GM19328 (cell line): ENCODE data around the gene OMD.

Source experiments
- ATAC-seq: cut with Tn5 transposase; IDR thresholded peaks from one replicate; pipeline ENCODE4 v1.9.1; 2021; ENCODE audit warnings: mild to moderate bottlenecking, moderate library complexity; ENCODE audit not compliant: unreplicated experiment

Gene OMD, protein sequence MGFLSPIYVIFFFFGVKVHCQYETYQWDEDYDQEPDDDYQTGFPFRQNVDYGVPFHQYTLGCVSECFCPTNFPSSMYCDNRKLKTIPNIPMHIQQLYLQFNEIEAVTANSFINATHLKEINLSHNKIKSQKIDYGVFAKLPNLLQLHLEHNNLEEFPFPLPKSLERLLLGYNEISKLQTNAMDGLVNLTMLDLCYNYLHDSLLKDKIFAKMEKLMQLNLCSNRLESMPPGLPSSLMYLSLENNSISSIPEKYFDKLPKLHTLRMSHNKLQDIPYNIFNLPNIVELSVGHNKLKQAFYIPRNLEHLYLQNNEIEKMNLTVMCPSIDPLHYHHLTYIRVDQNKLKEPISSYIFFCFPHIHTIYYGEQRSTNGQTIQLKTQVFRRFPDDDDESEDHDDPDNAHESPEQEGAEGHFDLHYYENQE

DNA sequence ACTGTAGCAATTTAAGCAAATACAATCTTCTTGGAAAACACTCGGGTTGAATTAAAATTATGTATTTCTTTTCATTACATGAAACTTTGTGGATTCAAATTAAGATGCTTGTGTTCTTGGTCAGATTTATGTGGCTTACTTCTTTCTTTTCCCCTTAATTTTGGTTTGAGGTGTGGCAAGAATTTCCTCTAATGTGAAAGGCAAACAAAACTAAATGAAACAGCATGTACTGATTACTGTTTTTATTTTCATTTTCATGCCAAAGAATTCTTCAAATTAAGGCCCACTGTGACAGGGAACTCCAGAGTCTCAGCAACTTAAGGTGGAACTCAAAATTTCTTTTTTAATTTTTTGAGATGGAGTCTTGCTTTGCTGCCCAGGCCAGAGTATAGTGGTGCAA is at the start of gene OMD:
Gene OMD (minus strand): TSS at position 132 of the 400 bp plus-strand sequence. CDS start 6,913 bp downstream, outside the sequence.
- no peak for ATAC-seq

DNA sequence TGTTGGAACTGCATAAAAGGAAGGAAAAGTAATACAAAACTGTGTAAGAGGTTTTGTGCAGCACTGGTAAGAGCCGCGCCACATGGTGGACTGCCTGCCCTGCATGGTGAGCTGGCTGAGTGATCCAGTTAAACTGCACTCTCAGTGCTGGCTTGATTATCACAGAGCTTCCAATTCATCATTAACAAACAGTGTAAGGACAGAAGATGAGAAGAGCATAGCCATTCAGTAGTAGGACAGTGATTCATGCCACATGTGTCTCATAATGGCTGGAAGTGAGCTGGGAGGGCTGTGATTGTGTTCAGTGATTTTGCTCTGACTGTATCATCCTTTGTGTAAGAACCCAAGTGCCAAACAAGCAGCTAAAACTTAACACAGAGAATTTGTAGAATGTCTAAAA is 43.9 kb upstream of the OMD start:
- ATAC-seq, result no peak

DNA sequence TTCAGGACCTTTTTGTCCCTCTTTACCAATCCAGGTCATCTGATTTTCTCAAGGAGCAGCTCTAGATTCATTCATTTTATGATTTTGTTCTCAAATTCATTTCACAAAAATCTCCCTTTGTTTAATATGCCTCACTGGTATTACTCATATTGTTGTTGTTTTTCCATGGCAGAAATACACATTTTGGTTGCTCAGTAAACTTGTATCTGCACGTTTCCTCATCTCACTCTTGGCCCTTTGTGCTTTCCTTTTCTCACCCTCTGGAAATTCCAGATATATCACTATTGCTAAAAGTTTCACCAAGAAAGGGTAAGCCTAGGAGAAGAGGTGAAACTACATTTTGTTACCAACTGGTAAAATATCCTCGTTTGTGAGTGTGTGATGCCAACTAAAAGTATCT is 43.2 kb upstream of the OMD start:
- ATAC-seq, result no peak

DNA sequence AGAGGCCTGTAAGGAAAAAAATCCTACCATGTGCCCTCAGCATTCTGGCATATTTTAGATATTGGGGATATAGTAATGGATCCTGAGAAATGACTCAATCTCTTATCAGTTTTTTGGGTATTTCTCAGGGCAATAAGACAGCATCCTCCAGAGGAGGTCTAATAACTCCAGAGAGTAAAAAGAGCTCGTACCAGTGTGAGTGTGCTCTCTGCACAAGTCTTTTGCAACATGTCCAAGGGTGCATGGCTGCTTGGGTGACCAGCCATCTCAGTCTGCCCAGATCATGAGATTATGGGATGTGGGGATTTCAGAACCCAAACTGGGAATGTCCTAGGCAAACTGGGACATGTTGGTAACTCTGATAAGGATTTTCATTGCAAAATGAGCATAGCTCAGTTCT is 42.8 kb upstream of the OMD start:
- no peak for ATAC-seq

DNA sequence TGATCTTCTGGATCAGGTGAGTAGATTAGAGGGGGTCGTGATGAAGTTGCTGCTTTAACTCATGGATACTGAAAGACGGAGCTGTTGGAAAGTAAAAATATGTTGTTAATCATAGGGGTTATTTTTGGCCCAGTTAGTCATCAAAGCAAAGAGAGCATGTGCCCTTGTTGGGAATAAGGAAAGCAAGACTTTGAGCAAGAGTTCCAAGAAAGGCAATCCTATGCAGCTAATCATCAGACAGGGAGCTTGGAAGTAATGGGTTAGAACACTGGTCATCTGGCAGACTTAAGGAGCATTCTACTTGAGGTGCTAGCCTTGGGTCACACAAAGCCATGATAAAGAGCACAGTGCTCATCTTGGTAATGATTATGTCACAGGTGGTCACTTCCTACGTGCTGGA is 39.7 kb upstream of the OMD start:
- no peak for ATAC-seq

DNA sequence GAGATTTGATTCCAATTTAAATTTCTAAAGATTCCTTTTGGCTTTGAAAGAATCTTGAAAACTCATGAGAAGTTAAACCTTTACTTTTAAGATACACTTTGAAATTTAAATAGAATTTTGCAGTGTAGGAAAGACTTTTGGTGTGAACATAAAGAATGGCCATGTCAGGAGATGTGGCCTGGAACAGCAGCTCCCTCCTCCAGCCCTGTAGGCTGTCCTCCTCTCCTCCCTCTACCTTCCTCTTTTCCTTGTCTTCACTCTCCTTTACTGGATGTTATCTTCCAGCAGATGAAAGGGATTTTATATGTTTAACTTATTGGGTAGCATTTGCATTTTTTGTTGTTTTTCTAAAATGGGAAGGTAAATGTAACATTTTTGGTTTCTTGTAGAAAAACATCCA is 39.1 kb upstream of the OMD start:
- no peak for ATAC-seq

DNA sequence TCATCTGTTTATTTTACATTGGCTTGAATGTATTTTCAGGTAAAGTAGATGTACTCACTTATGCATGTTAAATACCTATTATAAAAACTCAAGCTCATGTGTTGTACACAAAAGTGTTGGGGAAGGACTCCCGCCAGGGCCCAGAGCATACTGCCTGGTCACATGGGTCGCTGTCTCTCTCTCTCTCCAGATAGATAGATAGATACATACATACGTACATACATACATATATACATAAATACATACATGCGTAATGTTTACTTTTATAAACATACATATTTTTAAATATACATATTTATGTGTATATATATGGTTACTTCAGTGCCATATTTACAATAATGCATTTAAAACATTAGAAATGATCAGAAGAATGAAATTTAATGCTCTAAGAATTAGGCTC is 33.3 kb upstream of the OMD start:
- no peak for ATAC-seq

DNA sequence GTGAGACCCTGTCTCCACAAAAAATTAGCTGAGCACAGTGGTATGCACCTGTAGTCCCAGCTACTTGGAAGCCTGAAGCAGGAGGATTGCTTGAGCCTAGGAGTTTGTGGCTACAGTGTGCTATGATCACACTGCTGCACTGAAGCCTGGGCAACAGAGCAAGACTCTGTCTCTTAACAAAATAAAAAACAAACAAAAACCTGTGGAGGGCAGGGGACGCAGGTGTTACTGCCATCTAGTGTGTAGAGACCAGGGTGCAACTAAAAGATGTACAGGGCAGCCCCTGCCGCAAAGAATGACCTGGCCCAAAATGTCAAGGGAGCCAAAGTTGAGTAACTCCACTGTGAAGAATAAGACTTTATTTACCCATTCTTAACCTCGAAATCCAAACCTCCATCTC is 30.9 kb upstream of the OMD start:
- ATAC-seq, result no peak

DNA sequence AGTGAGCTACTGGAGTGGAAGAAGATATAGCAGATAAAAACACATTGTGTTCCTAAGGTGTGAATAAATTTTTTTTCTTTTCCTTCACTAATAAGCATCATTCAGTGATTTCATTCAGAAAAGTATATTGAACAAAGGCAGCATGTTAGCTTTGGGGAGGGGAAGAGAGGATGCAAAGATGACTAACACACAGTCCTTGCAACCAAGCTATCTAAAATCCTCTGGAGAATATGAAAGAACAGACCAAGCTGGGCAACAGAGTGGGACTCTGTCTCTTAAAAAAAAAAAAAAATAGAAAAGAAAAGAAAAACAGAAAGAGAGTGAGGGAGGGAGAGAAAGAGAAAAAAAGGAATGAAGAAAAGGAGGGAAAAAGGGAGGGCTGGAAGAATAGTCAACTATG is 22.3 kb upstream of the OMD start:
- ATAC-seq, result no peak

DNA sequence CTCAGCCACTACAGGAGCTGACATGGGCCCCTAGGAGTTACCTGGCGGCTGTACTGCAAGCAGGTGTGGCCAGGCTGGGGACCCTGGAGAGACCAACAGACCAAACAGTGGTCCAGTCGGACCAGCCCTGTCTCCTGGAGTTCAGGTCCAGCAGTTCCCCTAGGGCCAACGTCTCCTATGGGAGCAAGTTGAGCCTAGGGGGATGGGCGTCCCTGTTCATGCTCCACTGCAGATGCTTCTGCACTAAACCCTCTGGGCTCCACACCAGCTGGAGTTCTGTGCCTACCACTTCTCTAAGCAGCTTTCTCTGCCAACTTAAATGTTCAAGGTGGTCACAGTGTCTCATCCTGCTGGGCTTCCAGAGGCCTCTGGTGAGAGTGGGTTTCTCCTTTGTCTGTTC is 20.6 kb upstream of the OMD start:
- ATAC-seq, result no peak

DNA sequence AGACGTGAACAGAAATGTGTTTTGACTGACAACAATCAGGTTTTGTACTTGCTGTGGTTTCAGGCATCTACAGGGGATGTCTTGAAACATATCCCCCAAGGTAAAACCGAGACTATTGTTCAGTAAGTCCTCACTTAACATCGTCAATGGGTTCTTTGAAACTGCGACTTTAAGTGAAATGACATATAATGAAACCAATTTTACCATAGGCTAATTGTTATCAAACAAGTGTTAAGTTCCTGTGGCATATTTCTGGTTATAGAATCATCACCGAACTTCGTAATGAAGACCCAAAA is 16.4 kb upstream of the OMD start:
- no peak for ATAC-seq

DNA sequence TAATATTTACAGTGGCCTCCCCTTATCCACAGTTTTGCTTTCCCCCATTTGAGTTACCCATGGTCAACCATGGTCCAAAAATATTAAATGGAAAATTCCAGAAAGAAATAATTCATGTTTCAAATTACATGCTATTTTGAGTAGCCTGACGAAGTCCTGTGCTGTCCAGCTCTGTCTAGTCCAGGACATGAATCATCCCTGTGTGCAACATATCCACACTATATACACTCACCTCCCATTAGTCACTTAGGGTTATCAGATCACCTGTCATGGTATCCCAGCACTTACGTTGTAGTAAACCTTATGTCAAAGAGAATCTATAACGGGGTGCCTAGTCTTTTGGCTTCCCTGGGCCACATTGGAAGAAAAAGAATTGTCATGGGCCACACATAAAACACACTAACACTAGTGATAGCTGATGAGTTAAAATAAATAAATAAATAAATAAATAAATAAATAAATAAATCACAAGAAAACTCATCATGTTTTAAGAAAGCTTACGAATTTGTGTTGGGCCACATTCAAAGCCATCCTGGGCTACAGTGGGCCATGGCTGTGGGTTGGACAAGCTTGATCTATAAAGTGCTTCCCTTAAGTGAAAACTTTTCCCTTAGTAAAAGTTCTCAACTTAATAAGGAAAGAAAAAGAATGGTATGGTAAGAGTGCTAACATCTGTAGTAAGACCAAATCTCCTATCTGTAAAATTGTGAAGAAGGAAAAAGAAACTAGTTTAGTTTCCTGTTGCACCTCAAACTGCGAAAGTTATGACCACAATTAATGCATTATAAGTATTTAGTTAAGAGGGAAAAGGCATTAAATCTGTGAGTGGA is 15.9 kb upstream of the OMD start:
- no peak for ATAC-seq

DNA sequence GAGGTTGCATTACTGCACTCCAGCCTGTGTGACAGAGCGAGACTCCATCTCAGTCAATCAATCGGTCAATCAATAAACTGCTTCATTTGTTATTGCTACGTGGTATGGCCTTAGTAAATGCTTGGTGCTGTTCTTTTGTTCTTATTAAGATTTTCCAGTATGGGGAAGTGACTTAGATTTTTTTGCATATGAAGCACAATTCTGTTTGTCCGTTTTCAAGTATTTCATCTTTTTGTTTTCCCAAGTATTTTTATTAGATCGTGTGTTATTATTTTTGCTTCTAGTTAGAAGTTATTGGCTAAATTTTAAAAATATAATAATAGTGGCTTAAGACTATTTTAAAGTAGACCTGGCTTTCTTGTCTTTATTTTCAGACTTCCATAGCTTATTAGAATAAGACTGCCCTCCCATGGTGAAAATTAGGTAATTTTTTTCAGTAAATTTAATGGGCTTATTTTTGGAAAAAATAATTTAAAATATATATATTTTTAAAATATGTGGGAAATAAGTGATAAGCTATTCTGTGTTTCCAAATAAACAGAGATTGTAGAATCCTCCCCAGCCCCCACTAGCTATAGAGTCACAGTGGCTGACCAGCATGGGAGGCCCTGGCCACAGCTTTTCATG is 14.7 kb upstream of the OMD start:
- ATAC-seq, result no peak

DNA sequence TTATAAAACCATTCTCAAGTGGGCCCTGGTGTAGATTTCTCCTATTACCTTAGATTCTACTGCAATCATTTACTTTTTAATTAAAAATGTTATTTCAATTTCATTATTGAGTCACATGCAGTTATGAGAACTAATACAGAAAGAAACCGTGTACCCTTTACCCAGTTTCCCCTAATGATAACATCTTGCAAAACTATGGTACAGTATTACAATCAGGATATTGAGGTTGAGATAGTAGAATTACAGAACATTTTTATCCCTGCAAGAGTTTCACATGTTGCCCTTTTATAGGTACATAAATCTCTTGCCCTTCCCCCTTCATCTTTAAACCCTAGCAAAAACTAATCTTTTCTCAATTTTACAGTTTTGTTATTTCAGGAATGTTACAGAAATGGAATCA is 11.0 kb upstream of the OMD start:
- no peak for ATAC-seq

DNA sequence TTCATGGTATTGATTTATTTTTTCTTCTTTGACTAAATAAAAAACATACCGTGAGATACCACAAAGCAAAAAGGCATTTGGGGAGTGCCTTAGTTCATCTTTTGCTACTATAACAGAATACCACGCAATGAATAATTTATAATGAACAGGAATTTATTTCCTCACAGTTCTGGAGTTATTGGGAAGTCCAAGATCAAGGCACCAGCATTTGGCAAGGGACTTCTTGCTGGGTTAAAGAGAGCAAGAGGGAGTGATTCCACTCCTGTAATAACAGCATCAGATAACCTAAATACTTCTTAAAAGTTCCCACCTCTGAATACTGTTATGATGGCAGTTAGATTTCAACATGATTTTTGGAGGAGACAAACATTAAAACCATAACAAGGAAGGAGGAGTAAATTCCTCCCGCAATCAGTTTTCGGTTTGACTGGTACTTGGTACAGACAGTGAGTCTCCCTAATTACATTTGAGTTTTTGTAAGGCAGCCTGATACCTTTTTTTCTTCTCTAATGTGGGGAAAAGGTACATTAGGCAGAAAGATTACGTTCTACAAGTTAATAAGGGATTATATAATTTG is 8.8 kb upstream of the OMD start:
- no peak for ATAC-seq

DNA sequence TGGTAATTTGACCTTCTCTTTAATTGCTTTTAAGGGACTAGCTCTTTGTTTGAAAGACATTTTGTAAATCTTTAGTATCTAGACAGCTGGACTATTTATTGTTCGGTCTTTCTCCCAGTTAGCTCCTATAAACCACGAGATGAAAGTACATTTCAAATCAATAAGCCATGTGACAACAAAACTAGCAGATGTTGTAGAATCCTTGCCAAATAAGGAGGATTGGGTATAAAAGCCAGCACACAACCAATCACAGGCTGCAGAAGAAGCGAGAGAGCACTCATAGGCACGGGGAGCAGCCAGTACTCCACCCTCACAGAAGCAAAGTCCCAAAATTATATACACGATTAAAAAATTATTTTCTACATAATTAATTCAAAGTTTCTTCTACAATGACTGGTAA is 8.1 kb upstream of the OMD start:
- ATAC-seq, result no peak

DNA sequence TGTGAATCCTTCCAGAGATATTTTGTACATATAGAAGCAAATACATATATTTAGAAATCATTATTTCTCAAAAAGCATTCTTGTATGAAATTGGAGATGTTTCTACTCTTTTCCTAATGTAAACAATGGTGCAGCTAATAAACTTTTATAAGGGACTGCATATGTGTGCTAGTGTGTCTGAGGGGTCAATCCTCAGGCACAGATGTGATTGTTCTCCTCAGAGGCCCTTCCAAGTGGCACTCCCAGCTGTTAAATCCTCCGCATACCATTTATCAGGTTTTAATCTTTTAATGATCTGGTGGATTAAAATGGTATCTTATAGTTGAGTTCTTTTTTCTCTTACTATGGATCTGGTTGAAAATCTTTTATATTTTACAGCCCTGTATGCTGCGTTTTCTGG is 5.6 kb upstream of the OMD start:
- no peak for ATAC-seq

DNA sequence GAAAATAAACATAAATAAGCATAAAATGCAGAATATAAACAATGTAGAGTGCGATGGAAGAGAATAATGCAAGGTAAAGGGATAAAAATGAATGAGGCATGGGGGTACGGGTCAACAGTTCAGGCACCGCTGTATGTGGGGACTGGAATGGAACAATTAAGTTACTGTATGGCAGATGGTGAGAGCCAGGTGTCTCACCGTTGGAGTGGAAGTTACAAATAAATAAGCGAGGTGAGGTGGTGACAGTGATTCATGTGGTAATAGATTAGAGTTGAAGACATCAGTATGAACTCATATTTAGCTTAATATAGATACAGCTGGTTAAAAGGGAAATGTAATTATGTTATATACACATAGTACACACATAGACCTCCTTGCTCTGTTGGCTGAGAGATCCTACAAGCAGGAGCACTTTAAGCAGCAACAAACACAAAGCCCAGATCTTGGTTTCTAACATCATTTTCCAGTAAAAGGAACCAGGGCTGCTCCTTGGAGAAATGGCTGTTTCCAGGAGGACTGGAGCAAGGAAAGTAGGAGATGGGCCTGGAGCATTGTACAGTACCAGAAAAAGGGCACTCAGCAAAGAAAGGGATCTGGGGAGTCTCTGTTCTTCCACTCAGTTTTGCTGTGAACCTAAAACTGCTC is 2.4 kb upstream of the OMD start:
- no peak for ATAC-seq

DNA sequence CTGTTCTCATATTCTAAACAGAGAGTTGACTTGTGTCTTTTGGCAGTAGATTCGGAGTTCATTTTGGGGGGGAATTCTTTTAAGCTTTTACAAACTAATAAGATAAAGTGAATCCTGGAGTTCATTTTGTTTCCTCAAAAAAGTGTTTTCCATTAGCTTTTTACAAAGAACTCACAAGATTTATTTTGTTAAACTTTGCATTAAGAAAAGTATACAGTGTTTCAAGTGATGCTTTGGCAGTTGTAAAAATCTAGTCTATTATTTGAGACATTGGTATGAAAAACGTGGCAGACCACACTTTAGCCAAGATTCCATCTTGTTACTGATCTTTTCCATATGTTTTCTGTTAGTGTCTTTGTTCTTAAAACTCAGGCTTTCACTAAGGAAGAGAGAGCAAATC is 1.2 kb upstream of the OMD start:
- ATAC-seq, result no peak

DNA sequence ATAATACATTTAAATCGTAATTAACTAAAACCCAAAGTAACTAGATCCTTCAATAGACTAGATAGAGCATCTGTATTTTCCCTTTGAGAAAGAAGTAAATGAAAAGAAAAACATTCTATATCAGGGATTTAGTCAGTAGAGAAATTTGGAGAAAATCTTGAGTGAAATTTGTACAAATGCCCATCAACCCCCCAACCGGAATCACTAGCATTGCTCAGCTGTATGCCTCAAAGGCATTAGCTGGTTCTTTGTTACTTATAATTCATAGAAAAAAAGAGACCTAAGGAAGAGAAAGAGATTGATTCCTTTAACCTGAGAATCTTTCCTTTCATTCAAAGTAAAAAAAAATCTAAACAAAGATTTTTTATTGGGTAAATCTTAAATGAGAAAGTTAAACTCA is 659 bp downstream of the OMD start:
- ATAC-seq, result no peak

DNA sequence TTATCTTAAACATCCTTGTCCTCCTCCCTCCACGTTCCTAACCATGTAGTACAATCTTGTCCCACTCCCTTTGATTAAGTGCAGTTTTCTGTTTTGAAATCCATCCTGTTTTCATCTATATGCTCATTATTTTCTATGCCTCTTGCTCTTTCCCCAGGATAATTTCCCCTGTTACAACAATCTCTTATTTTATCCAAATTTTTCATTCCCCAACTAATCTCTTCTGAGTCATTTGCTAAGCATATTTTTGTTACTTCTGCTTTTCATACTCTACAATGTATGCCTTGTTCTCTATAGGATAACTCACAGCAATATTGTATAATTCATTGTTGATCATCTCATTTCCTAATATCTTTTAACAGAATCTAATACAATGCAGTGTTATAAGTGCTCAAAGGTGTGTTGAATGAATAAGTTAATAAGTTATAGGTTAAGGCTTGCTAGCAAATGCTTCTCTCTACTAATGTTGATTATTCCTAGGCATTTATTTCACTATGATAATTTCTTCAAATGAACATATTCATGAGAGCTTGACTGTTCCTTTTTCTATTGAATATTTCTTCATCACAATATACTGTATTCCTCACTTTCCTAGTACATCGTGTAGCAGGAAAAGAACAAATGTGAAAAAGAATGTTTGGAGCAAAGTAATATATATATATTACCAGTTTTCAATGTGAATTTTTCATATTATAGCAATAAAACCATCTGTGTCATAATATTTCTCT is 1.5 kb downstream of the OMD start:
- ATAC-seq, result no peak
